SK-N-SH (cell line): ENCODE measurements around the gene CAD. TPM values are rescaled to one million over a fixed set of nuclear protein-coding genes. Genes with fewer than 3 reads are reported as not detected.
A peak's percentile ranks its signal among the peaks of the same experiment; 100 is the strongest.

Experiments used
- CTCF ChIA-PET: fragments of 300-600, 350-600 bp; formaldehyde crosslinking; extraction: SDS; loops from one replicate; lab custom pipeline; 2021; lab: Yijun Ruan, JAX
- POLR2A ChIA-PET: fragments of 350-600 bp; sonication (Branson Sonifier 250); formaldehyde crosslinking; extraction: SDS; loops from one replicate; lab custom pipeline; 2020; ENCODE audit warnings: antibody characterized with exemption, inconsistent platforms; lab: Yijun Ruan, JAX
- DNase-seq: peaks from one replicate; pipeline ENCODE4 v3.0.0; 2012
- H2AFZ ChIP-seq: fragments of 200-600 bp; sonication (generic); 2 replicates; pipeline ENCODE4 v1.8.1; 2016; ENCODE audit warnings: antibody characterized with exemption, mild to moderate bottlenecking, low read depth
- H3F3A ChIP-seq: fragments of 200-600 bp; sonication (generic); replicated peaks from 2 replicates; pipeline ENCODE3; 2016; ENCODE audit warnings: antibody characterized with exemption, mild to moderate bottlenecking; ENCODE audit not compliant: insufficient read depth
- H3K27ac ChIP-seq, 2 experiments: fragments of 200-500 bp in 1 of 2; fragments of 200-600 bp in 1 of 2; sonication (Bioruptor generic) in 1 of 2; sonication (generic), shearing (Covaris generic) in 1 of 2; 2 replicates each; pipeline versions ENCODE4 v1.5.1 to v1.6.1; 2014 to 2016; ENCODE audit warnings: low read depth in 2 of 2, inconsistent platforms in 1 of 2, low read length in 1 of 2, mild to moderate bottlenecking in 1 of 2, mixed read lengths in 1 of 2
- H3K27me3 ChIP-seq: fragments of 200-600 bp; sonication (generic), shearing (Covaris generic); 2 replicates; pipeline ENCODE4 v1.6.1; 2016; ENCODE audit warnings: mixed run types; ENCODE audit not compliant: insufficient read depth
- H3K36me3 ChIP-seq, 2 experiments: fragments of 200-500 bp in 1 of 2; fragments of 200-600 bp in 1 of 2; sonication (Bioruptor generic) in 1 of 2; sonication (generic) in 1 of 2; replicated peaks in 1 of 2; 2 replicates each; pipeline versions ENCODE3 to v1.5.1; 2014 to 2016; ENCODE audit warnings: low read length in 1 of 2, mild to moderate bottlenecking in 1 of 2; ENCODE audit not compliant: insufficient read depth in 2 of 2, control insufficient read depth in 1 of 2
- H3K4me1 ChIP-seq, 2 experiments: fragments of 200-500 bp in 1 of 2; fragments of 200-600 bp in 1 of 2; sonication (Bioruptor generic) in 1 of 2; sonication (generic), shearing (Covaris generic) in 1 of 2; 2 replicates each; pipeline versions ENCODE4 v1.5.1 to v1.6.1; 2014 to 2016; ENCODE audit warnings: low read depth in 1 of 2, low read length in 1 of 2, mixed run types in 1 of 2; ENCODE audit not compliant: insufficient read depth in 2 of 2, control insufficient read depth in 1 of 2
- H3K4me2 ChIP-seq: fragments of 200-600 bp; sonication (generic), shearing (Covaris generic); 2 replicates; pipeline ENCODE4 v1.6.1; 2017; ENCODE audit warnings: mixed run types
- H3K4me3 ChIP-seq, 2 experiments: fragments of 200-500 bp in 1 of 2; fragments of 200-600 bp in 1 of 2; sonication (Bioruptor generic) in 1 of 2; sonication (generic), shearing (Covaris generic) in 1 of 2; 2 replicates each; pipeline versions ENCODE4 v1.5.1 to v1.8.1; 2014 to 2016; ENCODE audit warnings: low read depth in 2 of 2, inconsistent platforms in 1 of 2, low read length in 1 of 2, mild to moderate bottlenecking in 1 of 2, mixed read lengths in 1 of 2, moderate library complexity in 1 of 2
- H3K79me2 ChIP-seq: fragments of 200-600 bp; sonication (generic); 2 replicates; pipeline ENCODE4 v1.8.1; 2017; ENCODE audit warnings: mild to moderate bottlenecking; ENCODE audit not compliant: insufficient read depth
- H3K9ac ChIP-seq: fragments of 200-600 bp; sonication (generic); 2 replicates; pipeline ENCODE4 v1.6.1; 2017; ENCODE audit warnings: mixed run types
- H3K9me2 ChIP-seq: fragments of 200-600 bp; sonication (generic); 2 replicates; pipeline ENCODE4 v1.6.1; 2017; ENCODE audit warnings: mixed run types
- H3K9me3 ChIP-seq: fragments of 200-600 bp; sonication (generic); 2 replicates; pipeline ENCODE4 v1.6.1; 2017; ENCODE audit warnings: mixed run types, mild to moderate bottlenecking, moderate library complexity
- H4K20me1 ChIP-seq: fragments of 200-600 bp; sonication (generic); 2 replicates; pipeline ENCODE4 v1.6.1; 2017; ENCODE audit warnings: mild to moderate bottlenecking, mixed run types; ENCODE audit not compliant: insufficient read depth
- CHD2 ChIP-seq: fragments of 150-350 bp; IDR thresholded peaks from 2 replicates; pipeline ENCODE4 v1.6.1; 2018; ENCODE audit warnings: low read length; ENCODE audit not compliant: partially characterized antibody
- ELF1 ChIP-seq: IDR thresholded peaks from 2 replicates; pipeline ENCODE4 v1.4.0; 2012
- EZH2phosphoT487 ChIP-seq: fragments of 200-600 bp; sonication (generic); IDR thresholded peaks from 2 replicates; pipeline ENCODE4 v1.6.1; 2017; ENCODE audit warnings: low read depth, mixed run types, mild to moderate bottlenecking, antibody characterized with exemption, moderate library complexity, borderline replicate concordance
- FOXJ3 ChIP-seq: sonication (generic); formaldehyde crosslinking; IDR thresholded peaks from 2 replicates; pipeline ENCODE4 v1.5.1; 2020; ENCODE audit warnings: mild to moderate bottlenecking, missing genetic modification reagents
- MAX ChIP-seq: IDR thresholded peaks from 2 replicates; pipeline ENCODE4 v1.4.0; 2012; ENCODE audit warnings: low read depth
- MEF2A ChIP-seq: IDR thresholded peaks from 2 replicates; pipeline ENCODE4 v1.4.0; 2012; ENCODE audit warnings: low read depth, borderline replicate concordance
- POLR2AphosphoS5 ChIP-seq: IDR thresholded peaks from 2 replicates; pipeline ENCODE4 v1.6.1; 2012; ENCODE audit warnings: low read depth, low read length
- RFX5 ChIP-seq: IDR thresholded peaks from 2 replicates; pipeline ENCODE4 v1.6.1; 2012; ENCODE audit warnings: mild to moderate bottlenecking, improper control_type of control experiment, low read length
- RXRA ChIP-seq: IDR thresholded peaks from 2 replicates; pipeline ENCODE4 v1.4.0; 2012; ENCODE audit warnings: low read depth, mild to moderate bottlenecking, borderline replicate concordance
- TEAD4 ChIP-seq: IDR thresholded peaks from 2 replicates; pipeline ENCODE4 v1.4.0; 2012; ENCODE audit warnings: mild to moderate bottlenecking, borderline replicate concordance; ENCODE audit not compliant: insufficient read depth
- USF2 ChIP-seq: fragments of 150-350 bp; IDR thresholded peaks from 2 replicates; pipeline ENCODE4 v1.6.1; 2017; ENCODE audit warnings: antibody characterized with exemption, low read length, low read depth, borderline replicate concordance
- YY1 ChIP-seq: IDR thresholded peaks from 2 replicates; pipeline ENCODE4 v1.4.0; 2012; ENCODE audit warnings: low read depth, mild to moderate bottlenecking
- WGBS: methylation state at CpG from one replicate; pipeline ENCODE4 v1.1.6; 2017; ENCODE audit warnings: low lambda C conversion rate; 5-methylcytosine and 5-hydroxymethylcytosine counted together
- polyA plus RNA-seq, 3 experiments: library from polyadenylated mRNA; depleted of rRNA; stranded (reverse); fragments of >200 nt; gene quantifications; 2 replicates each; pipeline ENCODE4 v1.2.3, GENCODE V29; 2012

Gene CAD
- polyA plus RNA-seq, 1 of the 3 experiments (the other 2 are of a cell fraction) = 47.6 TPM

GRCh38 chr2:27263287-27264252 is 46.4 kb downstream of the CAD start:
- H3K4me3 ChIP-seq = peak overlapping the region; percentile 49 to 65
- 6% methylated on average over 41 of the region's 46 CpGs for WGBS

GRCh38 chr2:27264253-27264752 is 47.1 kb downstream of the CAD start:
- Histone ChIP-seq H3K9ac (no peak overlapping the region), H3K27ac (no peak overlapping the region)
- WGBS = 5% methylated on average over 17 of the region's 38 CpGs

More at GRCh38 chr2:27263287-27264252, 46.4 kb downstream of the CAD start:
- Histone ChIP-seq H3K79me2 (no peaks in the 10 kb centered on the region), H3K27ac (no peak overlapping the region), H2AFZ (peak overlapping the region; percentile 85; the same call in 1 of the 2 replicates), H3K4me1 (peaks cover 6 to 28% of the 10 kb centered on the region in 2 experiments; a peak in 1 of 4 replicates), H3K9me3 (no peaks in the 10 kb centered on the region), H3K4me2 (peak overlapping the region; percentile 84), H3K9ac (no peak overlapping the region), H3K27me3 (peaks cover 73% of the 10 kb centered on the region), H3F3A (peaks cover 6% of the 10 kb centered on the region), H3K9me2 (no peaks in the 10 kb centered on the region), H4K20me1 (no peaks in the 10 kb centered on the region), H3K36me3 (no peaks in the 10 kb centered on the region)
- DNase-seq = peak; percentile 65
- ChIA-PET POLR2A (interaction anchor here (0.6 to 1.2 kb wide), 2 partner anchors 8 to 191 kb away, joined by 3 to 4 read pairs; no protein-coding TSS in a partner anchor), CTCF (interaction anchor here (1.0 to 14.1 kb wide), 20 partner anchors 9 to 212 kb away, joined by 3 to 392 read pairs (median 6); partner anchors contain the start of genes ABHD1, KHK and TRIM54)
- TF ChIP-seq EZH2phosphoT487 = peak; percentile 88; the same call in 1 of the 2 replicates
- TF ChIP-seq FOXJ3 (CRISPR knock-in tag) = no peak

More at GRCh38 chr2:27264253-27264752, 47.1 kb downstream of the CAD start:
- Histone ChIP-seq H4K20me1 (no peaks in the 10 kb centered on the region), H3K36me3 (no peaks in the 10 kb centered on the region), H3K27me3 (peaks cover 80% of the 10 kb centered on the region), H2AFZ (peak overlapping the region; percentile 72; the same call in 1 of the 2 replicates), H3F3A (peaks cover 6% of the 10 kb centered on the region), H3K79me2 (no peaks in the 10 kb centered on the region), H3K4me1 (peaks cover 6 to 28% of the 10 kb centered on the region in 2 experiments; a peak in 1 of 4 replicates), H3K4me2 (peak overlapping the region; percentile 84), H3K9me2 (no peaks in the 10 kb centered on the region), H3K9me3 (no peaks in the 10 kb centered on the region), H3K4me3 (peak overlapping the region; percentile 49 to 55; a peak in 3 of 4 replicates)
- TF ChIP-seq MAX (no peak), USF2 (no peak), YY1 (no peak), RFX5 (no peak), POLR2AphosphoS5 (no peak), CHD2 (no peak), TEAD4 (no peak), MEF2A (no peak), RXRA (no peak), ELF1 (no peak)
- DNase-seq = peak; percentile 80
- POLR2A ChIA-PET = interaction anchor here (0.6 to 2.0 kb wide), 3 partner anchors 9 to 1386 kb away, joined by 4 to 7 read pairs (median 4); partner anchors contain the start of gene ASXL2
- CTCF ChIA-PET = interaction anchor here (0.5 to 14.1 kb wide), 49 partner anchors 9 to 1664 kb away, joined by 3 to 392 read pairs (median 5); partner anchors contain the start of genes ABHD1, AGBL5, CAD and DNAJC5G
